HG03442 (cell line): ENCODE results near the gene WBP1L.
A peak's percentile ranks its signal among the peaks of the same experiment; 100 is the strongest.
"Not testable (repeated sequence)": the region's sequence is repeated elsewhere in the genome, so short reads cannot be mapped to it uniquely, and the experiment has no call there.

ENCODE experiments used
- ATAC-seq: cut with Tn5 transposase; IDR thresholded peaks from one replicate; pipeline ENCODE4 v1.9.1; 2021; ENCODE audit warnings: mild to moderate bottlenecking, moderate library complexity; ENCODE audit not compliant: unreplicated experiment

The WBP1L gene

DNA sequence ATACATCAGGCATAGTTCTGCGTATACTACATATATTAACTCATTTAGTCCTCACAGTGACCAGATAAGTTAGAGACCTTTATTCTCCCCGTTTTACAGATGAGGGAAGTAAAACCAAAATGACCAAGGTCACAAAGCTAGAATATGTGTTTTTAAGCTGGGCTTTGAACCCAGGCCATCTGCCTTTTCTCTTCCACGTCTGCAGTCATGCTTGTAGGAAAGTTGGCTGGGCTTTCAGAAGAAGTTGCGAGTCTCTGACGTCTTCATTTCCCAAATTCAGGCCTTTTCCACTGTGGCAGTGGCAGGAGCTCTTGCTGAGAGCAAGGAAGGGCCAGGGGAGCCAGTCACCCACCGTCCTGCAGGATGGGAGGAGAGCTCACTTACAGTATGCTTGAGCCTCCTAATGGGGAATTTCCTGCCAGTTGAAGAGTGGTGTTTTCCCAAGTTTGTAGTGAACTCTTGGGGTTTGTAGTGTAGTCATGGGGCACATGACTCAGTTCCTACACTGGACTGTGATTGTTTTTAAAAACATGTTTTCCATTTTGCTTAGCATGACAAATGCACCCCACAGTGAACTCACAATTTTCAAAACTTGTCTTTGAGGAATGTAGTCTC is 59.3 kb downstream of the WBP1L start:
- peak; percentile 53 for ATAC-seq

DNA sequence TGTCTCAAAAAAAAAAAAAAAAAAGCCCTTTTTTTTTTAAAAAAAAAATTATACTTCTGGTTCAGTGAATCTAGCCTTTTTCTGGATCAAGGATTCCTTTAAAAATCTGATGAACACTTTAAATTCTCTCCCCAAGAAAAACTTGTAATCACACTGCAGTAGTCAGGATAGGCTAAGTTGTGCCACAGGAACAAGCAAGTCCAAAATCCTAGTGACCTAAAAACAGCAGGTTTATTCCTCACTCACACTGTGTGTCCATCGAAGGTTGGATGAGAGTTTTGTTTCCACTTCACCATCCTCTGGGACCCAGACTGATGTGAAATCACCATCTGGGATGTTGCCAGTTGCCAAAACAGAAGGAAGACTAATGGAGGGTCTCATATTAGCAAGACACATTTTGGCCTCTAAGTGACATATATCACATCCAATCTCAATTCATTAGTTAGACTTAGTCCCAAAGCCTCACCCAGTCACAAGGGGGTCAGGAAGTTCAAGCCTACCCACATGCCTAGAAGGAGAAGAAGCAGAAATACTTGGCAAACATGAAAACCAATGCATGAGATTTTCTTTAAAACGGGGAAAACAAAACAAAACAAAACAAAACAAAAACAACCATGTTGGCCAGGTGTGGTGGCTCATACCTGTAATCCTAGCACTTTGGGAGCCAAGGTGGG is 60.8 kb downstream of the WBP1L start:
- no peak for ATAC-seq

DNA sequence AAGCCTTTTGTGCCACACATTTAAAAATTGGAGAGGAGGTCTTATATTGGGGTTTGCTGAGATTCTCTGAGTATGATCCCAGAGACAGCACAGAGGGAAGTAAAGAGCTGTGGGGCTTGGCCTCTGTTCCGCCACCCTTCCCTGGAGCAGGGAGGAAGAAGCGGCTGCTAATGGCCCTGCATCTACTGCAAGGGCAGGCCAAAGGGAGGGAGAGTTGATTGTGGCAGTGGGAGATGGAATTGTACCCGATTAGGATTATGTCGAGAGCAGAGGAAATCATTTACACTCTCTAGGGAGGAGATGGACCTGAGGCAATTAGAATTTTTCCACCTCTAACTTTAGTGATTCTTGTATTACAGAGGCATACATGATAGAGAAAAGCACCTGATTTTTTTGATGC is 64.6 kb downstream of the WBP1L start:
- no peak for ATAC-seq

DNA sequence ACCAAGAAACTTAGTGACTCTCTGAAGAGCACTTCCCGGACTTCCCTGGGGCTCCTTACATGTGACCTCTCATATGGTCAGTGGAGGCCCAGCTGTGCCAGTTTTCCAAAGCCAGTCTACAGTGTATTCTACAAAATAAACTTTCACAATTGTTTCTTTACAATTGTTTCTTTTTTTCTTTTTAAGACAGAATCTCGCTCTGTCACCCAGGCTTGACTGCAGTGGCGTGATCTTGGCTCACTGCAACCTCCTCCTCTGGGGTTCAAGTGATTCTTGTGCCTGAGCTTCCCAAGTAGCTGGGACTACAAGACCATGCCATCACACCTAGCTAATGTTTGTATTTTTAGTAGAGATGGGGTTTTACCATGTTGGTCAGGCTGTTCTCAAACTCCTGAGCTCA is 67.6 kb downstream of the WBP1L start:
- ATAC-seq, result no peak

DNA sequence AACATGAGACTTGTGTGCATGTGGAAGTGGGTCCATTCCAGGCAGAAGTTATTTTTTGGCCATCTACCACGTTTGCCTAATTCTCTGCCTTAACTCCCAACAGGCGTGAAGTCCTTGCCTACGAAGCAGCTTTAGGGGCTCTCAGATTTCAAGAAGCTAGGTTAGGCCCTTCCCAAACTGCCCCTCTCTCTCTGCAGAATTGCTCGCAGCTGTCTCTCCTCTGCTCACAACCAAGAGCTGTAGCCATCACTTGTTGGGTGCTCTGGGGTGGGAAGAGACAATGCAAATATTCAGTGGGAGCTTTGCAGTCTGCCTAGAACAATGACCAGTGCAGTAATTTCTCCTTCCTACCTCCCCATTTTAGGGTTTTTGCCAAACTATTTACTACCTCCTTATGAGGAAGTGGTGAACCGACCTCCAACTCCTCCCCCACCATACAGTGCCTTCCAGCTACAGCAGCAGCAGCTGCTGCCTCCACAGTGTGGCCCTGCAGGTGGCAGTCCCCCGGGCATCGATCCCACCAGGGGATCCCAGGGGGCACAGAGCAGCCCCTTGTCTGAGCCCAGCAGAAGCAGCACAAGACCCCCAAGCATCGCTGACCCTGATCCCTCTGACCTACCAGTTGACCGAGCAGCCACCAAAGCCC is 68.6 kb downstream of the WBP1L start:
- ATAC-seq, result no peak

DNA sequence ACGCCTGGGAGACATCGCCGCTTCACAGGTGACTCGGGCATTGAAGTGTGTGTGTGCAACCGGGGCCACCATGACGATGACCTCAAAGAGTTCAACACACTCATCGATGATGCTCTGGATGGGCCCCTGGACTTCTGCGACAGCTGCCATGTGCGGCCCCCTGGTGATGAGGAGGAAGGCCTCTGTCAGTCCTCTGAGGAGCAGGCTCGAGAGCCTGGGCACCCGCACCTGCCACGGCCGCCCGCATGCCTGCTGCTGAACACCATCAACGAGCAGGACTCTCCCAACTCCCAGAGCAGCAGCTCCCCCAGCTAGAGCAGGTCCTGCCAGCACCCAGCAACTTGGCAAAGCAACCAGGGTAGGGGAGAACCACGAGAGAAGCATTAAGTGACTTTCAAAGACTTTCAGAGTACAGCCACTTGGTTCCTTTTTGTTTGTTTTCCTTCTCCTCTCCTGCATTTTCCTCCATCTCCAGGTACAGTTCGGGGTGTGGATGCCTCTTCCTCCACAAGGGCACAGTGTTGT is 69.3 kb downstream of the WBP1L start:
- no peak for ATAC-seq

DNA sequence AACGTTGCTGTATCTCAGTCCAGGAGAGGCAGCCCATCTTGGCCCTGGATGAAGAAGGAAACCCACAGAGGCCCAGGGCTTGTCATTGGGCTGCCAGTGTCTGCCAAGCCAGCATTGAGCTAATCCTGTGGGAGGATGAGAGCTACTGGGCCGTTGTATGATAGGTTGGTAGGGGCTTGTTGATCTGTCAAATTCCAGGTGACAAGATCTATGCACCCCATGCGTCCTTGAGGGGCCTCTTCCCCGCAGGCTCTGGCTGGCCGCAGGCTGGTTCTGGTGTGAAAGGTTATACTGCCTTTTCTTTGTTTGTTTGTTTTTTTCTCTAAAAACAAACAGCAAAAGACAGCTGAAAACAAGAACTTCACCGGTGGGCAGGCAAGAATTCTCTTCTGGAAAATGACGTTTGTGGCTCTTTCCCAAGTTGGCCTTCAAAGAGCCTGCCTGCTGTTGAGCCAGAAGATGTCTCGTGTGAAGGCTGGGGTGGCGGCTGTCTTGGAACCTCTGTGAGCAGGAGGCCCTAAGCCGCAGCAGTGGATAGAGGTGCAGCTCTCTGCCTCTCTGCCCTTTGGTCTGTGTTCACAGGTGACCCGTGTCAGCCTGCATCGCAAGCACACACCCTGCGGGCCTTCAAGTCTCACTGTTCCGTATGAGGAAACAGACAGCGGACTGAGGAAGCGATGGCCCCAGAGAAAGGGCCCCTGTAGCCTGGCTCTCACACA is 70.1 kb downstream of the WBP1L start:
- no peak for ATAC-seq

DNA sequence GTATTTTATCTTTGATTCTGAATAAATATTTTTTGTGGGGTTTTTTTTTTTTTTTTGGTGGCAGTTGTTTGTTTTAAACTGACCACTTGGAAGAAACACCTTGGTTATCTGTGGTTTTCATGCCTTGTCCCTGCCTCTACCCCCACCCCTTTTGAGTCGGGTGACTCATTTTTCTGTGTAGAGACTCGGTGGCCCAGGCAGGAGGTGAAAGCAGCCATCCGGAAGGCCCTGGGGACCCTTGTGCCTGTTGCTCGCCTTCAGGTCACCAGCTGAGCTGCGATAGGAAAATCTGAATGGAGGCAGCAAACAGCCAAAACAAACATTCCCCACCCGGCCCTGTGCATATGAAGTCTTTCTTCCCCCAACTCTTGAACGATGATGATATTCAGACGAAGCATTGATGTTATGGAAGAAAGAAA is 70.7 kb downstream of the WBP1L start:
- no peak for ATAC-seq

DNA sequence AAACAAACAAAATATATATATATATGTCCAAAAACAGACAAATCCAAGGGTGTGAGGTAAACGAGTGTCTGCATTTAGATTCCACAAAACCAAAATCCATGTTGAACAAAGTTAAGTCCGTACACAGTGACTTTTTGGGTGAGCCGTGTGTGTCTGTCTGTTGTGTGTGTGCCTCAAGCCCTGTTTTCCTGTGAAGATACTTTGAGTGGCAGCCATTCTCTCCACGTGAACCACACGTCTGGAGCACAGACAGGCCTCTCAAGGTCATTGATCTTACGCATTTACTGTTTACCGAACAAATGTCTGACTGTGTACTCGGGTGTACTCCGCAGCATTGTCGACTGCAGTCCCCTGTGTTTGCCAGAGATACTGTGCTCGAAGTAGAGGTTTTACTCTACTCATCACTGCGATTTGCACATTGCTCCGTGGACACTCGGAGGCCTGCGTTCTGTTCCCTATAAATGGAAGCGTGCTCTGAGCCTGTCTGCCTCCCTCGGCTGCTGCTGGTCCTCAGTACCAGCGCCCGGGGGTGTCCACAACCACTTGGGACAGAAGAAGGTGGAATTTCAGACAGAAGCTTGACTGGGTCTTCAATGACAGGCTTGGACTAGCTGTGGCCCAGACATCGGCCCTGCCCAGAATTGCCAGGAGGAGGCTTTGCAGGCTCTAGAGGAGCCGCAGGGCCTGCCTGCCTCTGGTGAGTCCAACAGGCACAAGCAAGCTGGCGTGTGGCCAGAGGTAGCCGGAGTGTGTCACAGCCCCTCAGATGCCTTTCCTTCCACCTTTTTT is 71.3 kb downstream of the WBP1L start:
- ATAC-seq, result no peak

DNA sequence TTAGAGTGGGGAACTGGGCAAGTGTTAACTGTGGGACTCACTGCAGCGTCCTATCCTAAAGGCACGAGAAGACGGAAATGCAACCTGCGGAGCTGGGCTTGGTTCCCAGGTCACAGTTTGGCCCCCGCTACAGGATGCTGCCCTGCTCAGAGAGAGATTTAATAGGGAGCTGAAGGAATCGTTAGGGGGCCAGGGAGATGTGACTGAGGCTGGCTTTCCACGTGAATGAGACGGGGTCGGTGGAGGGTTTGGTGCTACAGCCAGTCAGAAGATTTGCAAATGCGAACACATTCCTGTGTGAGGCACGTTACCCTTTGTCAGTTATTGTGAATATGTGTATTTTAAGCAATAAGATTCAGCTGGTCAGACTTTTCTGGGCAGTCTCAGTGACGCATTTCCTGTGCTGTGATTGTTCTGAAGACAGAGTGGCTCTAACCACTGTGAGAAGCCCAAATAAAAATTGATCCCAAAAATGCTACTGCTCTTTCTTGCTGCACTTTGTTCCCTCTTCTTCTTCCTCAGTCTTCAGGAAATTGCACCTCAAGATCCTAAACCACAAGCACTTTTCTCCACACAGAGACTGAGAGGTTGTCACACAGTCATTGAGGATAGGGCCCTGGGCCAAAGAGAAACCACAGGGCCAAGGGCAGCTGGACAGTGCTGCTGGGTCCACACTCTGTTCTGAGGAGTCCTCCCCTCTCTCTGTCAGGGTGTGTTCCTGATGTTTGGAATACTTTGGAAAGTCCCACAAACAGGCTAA is 72.2 kb downstream of the WBP1L start:
- ATAC-seq, result no peak

DNA sequence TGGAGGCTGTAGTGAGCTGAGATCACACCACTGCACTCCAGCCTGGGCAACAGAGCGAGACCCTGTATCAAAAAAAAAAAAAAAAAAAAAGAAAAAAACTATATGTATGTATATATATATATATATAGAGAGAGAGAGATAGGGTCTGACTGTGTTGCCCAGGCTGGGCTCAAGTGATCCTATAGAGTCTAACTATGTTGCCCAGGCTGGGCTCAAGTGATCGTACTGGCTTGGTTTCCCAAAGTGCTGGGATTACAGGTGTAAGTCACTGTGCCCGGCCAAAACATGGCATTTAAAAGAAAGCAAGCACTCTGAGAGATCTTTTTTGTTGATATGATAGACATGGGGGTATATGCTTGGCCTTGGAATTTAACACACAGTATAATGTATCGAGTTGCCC is 73.4 kb downstream of the WBP1L start:
- no peak for ATAC-seq

DNA sequence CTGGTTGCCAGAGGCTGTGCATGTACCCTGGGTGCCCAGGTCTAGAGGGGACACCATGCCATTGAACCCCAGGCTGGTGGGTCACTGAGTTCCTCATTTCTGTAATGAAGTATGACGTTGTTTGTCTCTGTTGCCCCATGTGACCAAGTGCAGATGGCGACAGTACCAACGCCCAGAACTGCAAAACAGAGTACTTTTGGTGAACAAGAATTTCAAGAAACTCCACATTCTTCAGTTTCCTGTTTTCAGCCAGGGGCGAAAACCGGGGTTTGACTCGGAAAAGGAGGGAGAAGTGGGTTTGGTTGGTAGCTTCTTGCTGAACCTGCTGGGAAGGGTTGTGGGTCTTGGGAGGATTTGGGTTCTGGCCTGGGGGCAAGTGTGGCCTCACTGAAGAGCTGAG is 75.3 kb downstream of the WBP1L start:
- no peak for ATAC-seq

DNA sequence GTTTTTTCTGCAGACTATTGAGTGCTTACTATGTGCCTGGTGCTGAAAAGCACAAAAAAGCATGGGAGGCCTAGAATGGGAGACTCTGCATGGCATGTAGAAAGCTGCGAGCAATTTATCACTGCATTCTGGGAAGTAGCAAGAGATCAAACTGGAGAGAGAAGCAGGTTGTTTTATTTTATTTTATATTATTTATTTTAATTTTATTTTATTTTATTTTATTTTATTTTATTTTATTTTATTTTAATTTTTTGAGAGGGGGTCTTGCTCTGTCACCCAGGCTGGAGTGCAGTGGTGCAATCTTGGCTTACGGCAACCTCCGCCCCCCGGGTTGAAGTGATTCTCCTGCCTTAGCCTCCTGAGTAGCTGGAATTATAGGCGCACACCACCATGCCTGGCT is 76.3 kb downstream of the WBP1L start:
- not testable (repeated sequence) for ATAC-seq

DNA sequence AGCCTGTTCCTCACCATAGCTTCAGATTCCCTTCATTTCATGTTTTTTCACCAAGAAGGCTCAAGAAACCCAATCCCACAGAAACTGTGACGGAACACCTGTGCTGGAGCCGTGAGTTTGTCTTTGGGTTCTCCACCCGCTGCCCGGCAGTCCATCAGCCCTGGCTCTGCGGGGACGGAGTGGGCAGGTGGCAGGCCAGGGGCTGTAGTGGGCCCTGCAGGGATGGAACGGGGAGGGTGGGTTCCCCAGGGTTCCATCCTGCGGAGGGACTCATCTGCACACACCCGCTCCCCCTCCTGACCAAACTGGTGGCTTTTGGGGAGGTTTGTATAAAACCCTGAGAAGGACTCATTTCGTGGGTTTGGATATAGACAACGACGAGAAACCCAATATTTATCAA is 78.5 kb downstream of the WBP1L start:
- ATAC-seq, result no peak

DNA sequence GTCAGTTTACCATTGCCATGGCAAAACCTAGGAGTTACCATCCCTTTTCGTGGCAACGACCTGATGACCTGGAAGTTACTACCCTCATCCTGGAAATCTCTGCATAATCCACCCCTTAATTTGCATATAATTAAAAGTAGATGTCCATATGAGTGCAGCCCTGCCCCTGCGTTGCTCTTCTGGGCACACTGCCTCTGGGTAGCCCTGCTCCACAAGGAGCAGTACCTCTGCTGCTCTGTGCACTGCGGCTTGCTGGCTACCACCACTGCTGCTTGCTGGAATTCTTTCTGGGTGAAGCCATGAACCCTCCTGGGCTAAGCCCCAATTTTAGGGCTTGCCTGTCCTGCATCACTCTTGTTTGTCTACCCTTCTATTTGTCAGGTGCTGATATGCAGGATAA is 80.9 kb downstream of the WBP1L start:
- ATAC-seq, result no peak

DNA sequence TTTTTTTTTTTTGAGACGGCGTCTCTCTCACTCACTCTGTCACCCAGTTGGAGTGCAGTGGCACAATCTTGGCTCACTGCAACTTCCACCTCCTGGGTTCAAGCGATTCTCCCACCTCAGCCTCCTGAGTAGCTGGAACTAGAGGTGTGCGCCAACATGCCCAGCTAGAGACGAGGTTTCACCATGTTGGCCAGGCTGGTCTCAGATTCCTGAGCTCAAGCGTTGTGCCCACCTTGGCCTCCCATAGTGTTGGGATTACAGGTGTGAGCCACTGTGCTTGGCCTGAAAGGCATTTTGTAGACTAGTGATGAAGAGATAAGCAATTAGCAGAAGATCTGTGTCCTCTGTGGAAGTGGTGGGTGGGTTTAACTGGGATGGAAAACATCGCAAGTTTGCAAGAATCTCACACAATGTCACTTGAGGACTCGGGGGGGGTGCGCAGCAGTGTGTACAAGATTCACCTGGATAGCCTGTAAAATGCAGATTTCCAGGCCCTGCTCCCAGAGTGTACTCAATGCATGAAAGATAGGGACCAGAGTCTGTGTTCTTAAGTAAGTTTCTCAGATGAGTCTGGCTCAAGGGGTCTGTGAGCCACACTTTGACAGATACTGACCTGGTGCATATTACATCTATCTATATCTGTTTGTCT is 82.5 kb downstream of the WBP1L start:
- ATAC-seq, result no peak

DNA sequence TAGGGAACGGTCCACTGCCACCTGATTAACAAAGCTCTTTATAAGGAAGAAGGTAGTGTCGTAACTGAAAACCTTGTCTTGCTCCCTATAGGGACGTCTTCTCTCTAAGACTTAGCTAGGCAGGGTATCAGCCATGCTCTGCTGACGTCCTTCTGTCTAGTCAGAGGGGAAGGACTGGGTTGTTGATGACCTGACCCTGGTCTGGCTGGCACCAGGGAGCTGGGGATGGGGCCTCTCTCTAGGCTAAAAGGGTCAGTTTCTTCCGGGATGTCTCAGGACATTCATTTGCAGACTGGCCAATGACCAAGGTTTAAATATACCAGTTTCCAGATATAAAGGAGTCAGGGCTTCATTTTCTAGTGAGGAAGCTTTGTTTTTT is 83.8 kb downstream of the WBP1L start:
- ATAC-seq, result no peak

DNA sequence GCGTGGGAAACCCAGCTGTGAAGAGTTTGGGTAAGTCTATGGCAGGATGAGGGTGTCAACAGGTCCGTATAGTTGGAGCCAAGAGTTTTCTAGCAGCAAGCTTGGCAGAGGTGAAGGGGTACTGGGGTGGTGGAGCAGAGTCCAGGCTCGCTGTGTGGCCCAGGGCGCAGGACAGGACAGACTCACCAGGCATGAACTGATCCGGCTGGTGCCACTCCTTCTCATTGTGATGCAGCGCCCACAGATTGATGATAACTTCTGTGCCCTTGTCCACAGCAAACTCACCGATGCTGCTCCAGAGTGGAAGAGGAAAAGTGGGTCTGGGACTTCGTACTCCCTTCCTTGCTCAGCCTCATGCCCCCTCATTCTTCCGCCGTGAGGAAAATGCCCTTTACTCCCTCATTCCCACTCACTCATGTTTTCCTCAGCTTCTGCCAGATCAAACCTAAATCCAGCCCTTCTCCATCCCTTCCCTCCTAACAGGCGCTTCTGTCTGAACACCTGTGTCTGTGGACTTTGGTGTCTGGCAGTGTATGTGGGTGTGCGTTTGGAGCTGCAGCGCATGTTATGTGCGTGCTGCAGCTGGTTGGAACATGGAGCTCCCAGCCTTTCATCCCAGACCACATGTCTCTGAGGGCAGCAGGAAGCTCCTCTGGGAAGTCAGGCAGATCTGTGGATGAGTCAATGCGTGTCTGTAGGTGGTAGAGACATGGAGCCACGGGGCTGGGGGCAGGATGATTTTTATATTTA is 87.7 kb downstream of the WBP1L start:
- ATAC-seq, result no peak

DNA sequence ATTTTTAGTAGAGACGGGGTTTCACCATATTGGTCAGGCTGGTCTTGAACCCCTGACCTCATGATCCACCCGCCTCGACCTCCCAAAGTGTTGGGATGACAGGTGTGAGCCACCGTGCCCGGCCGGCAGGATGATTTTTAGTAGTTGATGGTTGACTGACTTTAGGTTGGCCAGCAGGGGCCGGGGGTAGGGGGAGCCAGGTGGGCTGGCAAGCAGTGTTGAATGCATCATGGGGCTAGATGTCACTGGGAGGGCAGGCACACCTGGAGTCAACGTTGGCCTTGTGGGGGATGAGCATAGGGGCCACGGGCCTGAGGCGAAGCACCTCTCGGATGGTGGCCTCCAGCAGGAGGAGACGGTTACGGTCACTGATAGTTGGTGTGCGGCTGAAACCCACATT is 88.5 kb downstream of the WBP1L start:
- ATAC-seq, result no peak
